NCI-H2081 treated with DMSO at 0.1 percent for 48 hours (cell line): ENCODE measurements around the gene UCP3.

Experiments
- DNase-seq: peaks from one replicate; lab custom pipeline; 2025; lab: John Stamatoyannopoulos, UW

UCP3 gene

GRCh38 chr11:74008373-74009229 is at the start of gene UCP3:
Gene UCP3 (minus strand): TSS chr11:74009085. CDS start chr11:74007042, 2,043 bp downstream.
- no peak for DNase-seq

GRCh38 chr11:74057249-74058151 is 48.6 kb upstream of the UCP3 start:
- DNase-seq, result no peak

- DNase-seq, result no peak
Observed at GRCh38 chr11:74055938-74056337, 47.1 kb upstream of the UCP3 start.

- DNase-seq, result no peak
Observed at GRCh38 chr11:74050465-74050864, 41.6 kb upstream of the UCP3 start.

- DNase-seq, result no peak
Observed at GRCh38 chr11:74048993-74049392, 40.1 kb upstream of the UCP3 start.

GRCh38 chr11:74044538-74044937 is 35.7 kb upstream of the UCP3 start:
- DNase-seq, result no peak

- no peak for DNase-seq
Observed at GRCh38 chr11:74043450-74043849, 34.6 kb upstream of the UCP3 start.

GRCh38 chr11:74037309-74037708 is 28.4 kb upstream of the UCP3 start:
- DNase-seq, result no peak

- DNase-seq, result no peak
Observed at GRCh38 chr11:74035264-74035663, 26.4 kb upstream of the UCP3 start.

- no peak for DNase-seq
Observed at GRCh38 chr11:74033046-74033445, 24.2 kb upstream of the UCP3 start.

- no peak for DNase-seq
Observed at GRCh38 chr11:74030723-74031676, 22.1 kb upstream of the UCP3 start.

- DNase-seq, result no peak
Observed at GRCh38 chr11:74025467-74026166, 16.7 kb upstream of the UCP3 start.

- no peak for DNase-seq
Observed at GRCh38 chr11:74024261-74025029, 15.6 kb upstream of the UCP3 start.

GRCh38 chr11:74023276-74023675 is 14.4 kb upstream of the UCP3 start:
- DNase-seq, result no peak

GRCh38 chr11:74022546-74022945 is 13.7 kb upstream of the UCP3 start:
- DNase-seq, result no peak

- no peak for DNase-seq
Observed at GRCh38 chr11:74021998-74022397, 13.1 kb upstream of the UCP3 start.

- DNase-seq, result no peak
Observed at GRCh38 chr11:74020539-74020938, 11.7 kb upstream of the UCP3 start.

- no peak for DNase-seq
Observed at GRCh38 chr11:74019860-74020259, 11.0 kb upstream of the UCP3 start.

GRCh38 chr11:74019104-74019738 is 10.3 kb upstream of the UCP3 start:
- DNase-seq, result no peak
